ENCODE data around the gene DOCK2.

Gene DOCK2

GRCh38 chr5:169694091-169694625 lies 57.1 kb downstream of the DOCK2 start:
- peak; percentile 46 for DNase-seq (ENCODE audit: low read depth)

- DNase-seq (ENCODE audit: low read depth), result peak; percentile 47
These were observed 58.0 kb downstream of the DOCK2 start for GRCh38 chr5:169695025-169695625.

DNA sequence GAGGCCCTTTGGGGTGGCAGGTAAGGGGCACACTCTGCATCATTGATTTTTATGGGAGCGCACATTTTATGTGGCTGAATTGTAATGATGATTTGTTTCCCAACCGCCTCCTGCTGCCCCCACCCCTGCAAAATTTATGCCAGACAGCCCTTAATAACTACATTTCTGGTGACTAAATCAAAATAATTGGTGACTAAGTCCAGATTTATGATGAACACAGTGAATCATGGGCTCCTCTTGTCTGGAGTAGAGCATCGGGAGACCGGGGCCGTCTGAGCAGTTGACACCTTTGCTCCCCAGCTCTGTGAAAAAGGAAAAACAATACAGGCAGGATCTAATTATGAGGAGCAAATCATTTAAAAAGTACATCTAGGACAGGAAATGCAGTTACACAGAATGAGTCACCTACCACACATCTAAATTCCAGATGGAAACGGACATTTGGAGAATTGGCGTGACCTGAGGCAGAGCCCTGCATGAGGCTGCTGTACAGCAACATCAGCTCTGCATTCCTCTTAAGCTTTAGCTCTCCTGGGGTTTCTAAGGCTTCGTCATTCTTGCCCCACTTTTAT lies 58.9 kb downstream of the DOCK2 start:
- peak; percentile 99 for DNase-seq (ENCODE audit: low read depth)

GRCh38 chr5:169696621-169697510 lies 59.8 kb downstream of the DOCK2 start:
- peak; percentile 51 for DNase-seq (ENCODE audit: low read depth)

GRCh38 chr5:169697511-169697890 lies 60.4 kb downstream of the DOCK2 start:
- no peak for DNase-seq (ENCODE audit: low read depth)

- peak; percentile 24 for DNase-seq (ENCODE audit: low read depth)
These were observed 60.9 kb downstream of the DOCK2 start for GRCh38 chr5:169697976-169698375.

DNA sequence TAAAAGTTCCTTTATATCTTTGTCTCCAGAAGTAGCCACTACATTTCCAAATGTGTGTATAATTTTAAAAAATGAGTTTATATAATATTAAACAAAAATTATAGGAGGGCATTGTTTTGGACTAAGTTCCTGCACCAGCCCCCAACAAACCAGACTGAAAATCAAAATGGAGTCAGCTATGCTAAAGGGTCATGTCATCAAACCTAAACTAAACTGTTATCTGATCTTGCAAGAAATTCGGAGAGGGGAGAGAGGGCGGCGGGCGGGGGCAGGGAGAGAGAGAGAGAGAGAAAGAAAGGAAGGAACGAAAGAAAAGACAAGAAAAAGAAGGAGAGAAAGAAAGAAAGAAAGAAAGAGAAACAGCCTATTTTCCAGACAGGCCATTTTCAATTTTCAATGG lies 63.5 kb downstream of the DOCK2 start:
- DNase-seq (ENCODE audit: low read depth), result no peak

- DNase-seq (ENCODE audit: low read depth), result peak; percentile 67
These were observed 64.9 kb downstream of the DOCK2 start for GRCh38 chr5:169701910-169702451.

GRCh38 chr5:169702693-169703481 lies 65.8 kb downstream of the DOCK2 start:
- DNase-seq (ENCODE audit: low read depth), result peak; percentile 14

DNA sequence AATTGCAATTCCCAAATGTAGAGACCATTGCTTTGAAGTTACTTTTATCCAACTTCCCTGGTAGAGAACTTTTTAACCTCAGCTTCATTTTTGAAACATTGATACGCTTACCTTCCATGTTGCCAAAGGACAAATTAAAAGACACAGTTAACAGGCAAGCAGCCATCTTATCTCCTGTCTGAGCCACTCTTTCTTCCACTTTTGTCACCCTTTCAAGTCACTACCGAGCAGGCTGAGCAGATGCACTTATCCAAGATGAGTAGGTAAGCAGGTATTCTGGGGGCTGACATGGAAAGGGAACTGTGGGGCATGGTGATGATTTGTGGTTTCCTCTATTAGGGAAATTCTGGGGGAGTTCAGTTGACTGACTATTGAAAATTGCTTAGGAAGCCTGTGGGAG lies 66.7 kb downstream of the DOCK2 start:
- peak; percentile 24 for DNase-seq (ENCODE audit: low read depth)

GRCh38 chr5:169705322-169705721 lies 68.2 kb downstream of the DOCK2 start:
- DNase-seq (ENCODE audit: low read depth), result no peak

- DNase-seq (ENCODE audit: low read depth), result peak; percentile 28
These were observed 69.0 kb downstream of the DOCK2 start for GRCh38 chr5:169706071-169706470.

- peak; percentile 87 for DNase-seq (ENCODE audit: low read depth)
These were observed 69.8 kb downstream of the DOCK2 start for GRCh38 chr5:169706758-169707450.

DNA sequence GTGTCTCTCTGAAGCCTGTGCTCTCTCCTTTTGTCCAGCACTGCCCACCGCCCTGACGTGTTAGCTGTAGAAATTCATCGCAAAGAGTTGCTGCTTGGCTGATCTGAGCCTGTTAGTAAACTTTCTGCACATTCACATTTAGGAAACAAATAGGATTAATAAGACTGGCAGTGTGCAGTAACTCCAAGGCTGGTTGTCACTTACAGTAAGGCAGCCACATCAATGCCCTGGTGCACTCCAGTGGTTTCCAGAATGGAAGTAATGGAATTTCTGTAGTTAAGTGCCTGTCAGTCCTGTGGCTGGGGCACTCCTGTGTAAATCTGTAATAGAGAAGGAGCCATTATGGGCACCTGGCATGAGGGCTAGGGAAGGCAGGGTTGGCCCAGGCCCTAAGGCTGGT lies 70.6 kb downstream of the DOCK2 start:
- peak; percentile 24 for DNase-seq (ENCODE audit: low read depth)

DNA sequence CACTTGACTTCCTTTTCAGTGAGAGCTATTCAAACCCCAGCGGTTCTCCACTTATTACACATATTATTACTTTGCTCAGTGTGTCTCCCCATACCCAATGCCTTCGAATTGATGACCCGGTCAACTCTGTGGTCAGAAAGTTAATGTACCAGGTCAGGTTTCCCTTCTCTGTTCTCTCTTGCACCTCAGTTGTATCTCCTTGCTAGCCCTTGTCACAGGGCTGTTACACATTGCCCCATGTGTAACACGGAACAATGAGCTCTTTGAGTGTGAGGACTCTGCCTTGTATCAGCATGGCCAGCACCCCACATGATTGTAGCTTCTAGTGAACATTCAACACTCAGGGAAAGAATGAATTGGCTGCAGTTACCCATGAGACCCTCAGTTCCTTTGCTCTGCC lies 73.6 kb downstream of the DOCK2 start:
- no peak for DNase-seq (ENCODE audit: low read depth)

DNA sequence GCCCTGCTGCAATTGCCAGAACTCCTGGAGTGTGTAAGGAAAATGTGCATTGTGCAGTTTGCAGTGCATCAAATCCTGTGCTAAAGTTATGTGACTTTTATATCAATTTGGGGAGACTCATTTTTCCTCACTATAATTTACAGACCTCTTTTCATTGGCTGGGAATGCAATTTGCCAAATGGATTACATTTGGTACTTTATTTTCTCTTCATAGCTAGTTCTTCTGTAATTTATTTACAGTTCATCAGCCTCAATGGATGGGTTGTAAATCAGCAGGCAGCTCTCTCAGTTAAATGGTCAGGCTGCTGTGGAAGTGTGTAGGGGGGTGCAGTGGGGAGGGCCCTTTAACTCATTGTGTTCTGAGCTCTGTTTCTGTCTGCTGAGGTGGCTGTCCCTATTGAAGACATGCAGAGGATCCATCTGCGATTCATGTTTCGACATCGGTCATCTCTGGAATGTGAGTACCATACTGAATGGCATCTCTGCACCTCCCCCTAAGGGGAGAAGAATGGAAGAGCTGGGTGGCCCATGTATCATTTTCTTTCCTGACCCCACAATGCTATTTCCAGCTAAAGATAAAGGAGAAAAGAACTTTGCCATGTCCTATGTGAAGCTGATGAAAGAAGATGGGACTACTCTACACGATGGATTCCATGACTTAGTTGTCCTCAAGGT lies 74.6 kb downstream of the DOCK2 start:
- DNase-seq (ENCODE audit: low read depth), result peak; percentile 38

DNA sequence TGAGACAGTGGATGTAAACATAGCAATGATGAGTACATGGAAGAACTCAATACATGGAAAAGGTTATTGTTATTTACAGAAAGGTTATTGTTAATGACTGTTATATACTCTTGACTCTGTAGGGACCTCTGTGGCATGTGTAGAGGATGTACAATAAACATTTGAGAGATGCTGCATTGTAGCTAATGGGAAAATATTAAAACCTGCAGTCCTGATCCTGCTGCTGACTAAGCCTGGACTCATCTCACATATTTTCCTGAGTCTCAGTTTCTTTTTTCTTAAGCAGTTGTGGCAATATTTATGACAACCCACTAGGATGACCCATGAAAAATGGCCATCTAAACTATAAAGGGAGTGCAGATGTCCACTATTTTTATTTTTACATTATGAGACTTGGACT lies 75.4 kb downstream of the DOCK2 start:
- DNase-seq (ENCODE audit: low read depth), result no peak

GRCh38 chr5:169716287-169716686 lies 79.2 kb downstream of the DOCK2 start:
- peak; percentile 86 for DNase-seq (ENCODE audit: low read depth)

- peak; percentile 64 for DNase-seq (ENCODE audit: low read depth)
These were observed 80.2 kb downstream of the DOCK2 start for GRCh38 chr5:169717288-169717687.
